ENCODE results near the gene CCT2. TPM values are rescaled to one million over a fixed set of nuclear protein-coding genes. Genes with fewer than 3 reads are reported as not detected.

The CCT2 gene
- polyA plus RNA-seq, 2 donors: 50.5 to 96.1 TPM

DNA sequence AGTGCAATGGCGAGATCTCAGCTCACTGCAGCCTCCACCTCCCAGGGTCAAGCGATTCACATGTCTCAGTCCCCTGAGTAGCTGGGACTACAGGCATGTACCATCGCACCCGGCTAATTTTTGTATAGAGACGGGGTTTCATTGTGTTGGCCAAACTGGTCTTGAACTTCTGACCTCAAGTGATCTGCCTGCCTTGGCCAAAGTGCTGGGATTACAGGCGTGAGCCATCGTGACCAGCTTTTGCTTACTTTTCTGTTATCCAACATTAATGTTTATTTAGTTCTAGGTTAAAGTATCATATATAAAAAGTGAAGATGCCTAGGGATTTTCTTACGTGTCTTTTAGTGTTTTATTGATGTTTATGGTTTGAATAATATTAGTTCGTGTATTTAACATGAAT is 28.9 kb upstream of the CCT2 start:
- H3K4me1 ChIP-seq (ENCODE audit: control insufficient read depth in 2 of 2, insufficient read depth in 2 of 2, low read length in 1 of 2): no peaks in the 10 kb centered on the region
- H3K9me3 ChIP-seq (ENCODE audit: control insufficient read depth in 2 of 2, insufficient read depth in 1 of 2, low read depth in 1 of 2, low read length in 1 of 2): no peaks in the 10 kb centered on the region
- no peaks in the 10 kb centered on the region for H3K36me3 ChIP-seq (ENCODE audit: control insufficient read depth in 2 of 2, insufficient read depth in 2 of 2, low read length in 1 of 2)
- no peaks in the 10 kb centered on the region for H3K27me3 ChIP-seq (ENCODE audit: control insufficient read depth in 1 of 2, insufficient read depth in 2 of 2, low read length in 2 of 2)
- H3K27ac ChIP-seq (ENCODE audit: low read depth in 2 of 2, low read length in 1 of 2): no peak overlapping the region
- WGBS, 2 donors: 82 to 85% methylated on average over 9 of the region's 9 CpGs
- H3K4me3 ChIP-seq (ENCODE audit: low read depth in 1 of 2, low read length in 2 of 2): no peak overlapping the region

DNA sequence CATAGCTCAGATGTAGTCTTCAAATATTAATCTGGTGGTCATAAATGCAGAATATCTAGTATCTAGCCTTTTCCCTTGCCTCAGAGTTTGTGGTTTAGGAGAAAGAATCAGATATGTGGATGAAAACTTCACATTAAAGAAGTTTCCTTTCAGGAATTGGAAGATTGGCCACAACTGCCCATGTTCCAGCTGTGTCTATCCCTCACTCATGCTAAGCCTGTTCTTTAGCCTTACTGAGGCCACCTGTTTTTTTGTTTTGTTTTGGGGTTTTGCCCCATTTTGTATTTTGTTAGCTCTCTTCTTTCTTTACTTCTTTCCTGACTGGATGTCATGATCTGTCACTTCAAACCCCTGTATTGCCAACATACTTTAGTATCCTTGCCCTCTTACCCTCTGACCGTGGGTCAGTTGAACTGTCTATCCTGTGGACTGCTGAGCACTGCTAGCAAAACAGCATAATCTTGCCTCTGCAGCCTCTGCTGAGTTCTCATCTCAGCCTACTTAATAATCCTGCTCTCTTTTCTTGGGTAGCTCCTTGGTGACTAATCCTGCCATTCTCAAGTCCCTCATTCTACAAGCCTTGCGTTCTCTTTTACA is 22.0 kb upstream of the CCT2 start:
- no peak overlapping the region for H3K4me3 ChIP-seq (ENCODE audit: low read depth in 1 of 2, low read length in 2 of 2)
- peaks cover 2% of the 10 kb centered on the region in 2 donors for H3K36me3 ChIP-seq (ENCODE audit: control insufficient read depth in 2 of 2, insufficient read depth in 2 of 2, low read length in 1 of 2)
- H3K4me1 ChIP-seq (ENCODE audit: control insufficient read depth in 2 of 2, insufficient read depth in 2 of 2, low read length in 1 of 2): no peaks in the 10 kb centered on the region
- H3K27ac ChIP-seq (ENCODE audit: low read depth in 2 of 2, low read length in 1 of 2): no peak overlapping the region
- WGBS, 2 donors: 92 to 95% methylated on average over 2 of the region's 2 CpGs
- no peaks in the 10 kb centered on the region for H3K27me3 ChIP-seq (ENCODE audit: control insufficient read depth in 1 of 2, insufficient read depth in 2 of 2, low read length in 2 of 2)
- H3K9me3 ChIP-seq (ENCODE audit: control insufficient read depth in 2 of 2, insufficient read depth in 1 of 2, low read depth in 1 of 2, low read length in 1 of 2): no peaks in the 10 kb centered on the region

DNA sequence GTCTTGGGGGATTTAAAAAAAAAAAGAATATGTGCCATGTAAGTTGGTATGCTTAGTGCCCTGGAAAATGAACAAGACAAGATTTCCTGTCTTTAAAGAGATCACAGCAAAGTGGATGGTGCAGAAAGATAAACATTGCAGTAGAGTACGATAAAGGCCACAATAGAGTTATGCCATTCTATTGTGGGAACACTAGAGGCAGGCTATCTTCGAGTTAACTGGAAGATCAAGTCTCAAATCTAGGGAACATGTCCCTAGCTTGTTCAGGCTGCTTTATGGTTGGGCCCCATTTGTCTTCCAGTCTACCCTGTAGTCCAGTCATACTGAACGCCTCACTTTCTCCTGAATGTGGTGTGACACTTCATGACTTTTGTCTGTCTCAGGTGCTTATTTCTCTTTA is 18.7 kb upstream of the CCT2 start:
- H3K36me3 ChIP-seq (ENCODE audit: control insufficient read depth in 2 of 2, insufficient read depth in 2 of 2, low read length in 1 of 2): peaks cover 2% of the 10 kb centered on the region in 2 donors

DNA sequence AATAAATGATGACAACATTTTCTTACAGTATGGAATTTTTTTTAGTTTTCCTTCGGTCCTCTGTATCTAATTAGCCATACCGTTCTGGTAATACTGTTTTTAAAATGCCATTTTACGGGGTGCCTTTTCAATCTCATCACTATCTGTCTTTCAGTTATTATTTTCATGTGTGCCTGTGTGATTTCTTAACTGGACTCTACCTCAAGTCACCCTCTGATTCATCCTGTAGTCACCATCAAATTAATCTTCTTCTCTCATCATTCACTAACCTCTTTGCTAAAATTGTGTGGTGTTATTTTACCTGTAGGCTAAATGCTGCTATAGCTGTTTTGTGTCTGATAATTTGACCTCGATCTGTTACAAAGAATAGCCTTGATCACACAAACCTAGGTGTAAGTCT is 16.0 kb upstream of the CCT2 start:
- Histone ChIP-seq H3K27ac (ENCODE audit: low read depth in 2 of 2, low read length in 1 of 2) (no peak overlapping the region), H3K4me3 (ENCODE audit: low read depth in 1 of 2, low read length in 2 of 2) (no peak overlapping the region), H3K27me3 (ENCODE audit: control insufficient read depth in 1 of 2, insufficient read depth in 2 of 2, low read length in 2 of 2) (no peaks in the 10 kb centered on the region), H3K4me1 (ENCODE audit: control insufficient read depth in 2 of 2, insufficient read depth in 2 of 2, low read length in 1 of 2) (no peaks in the 10 kb centered on the region), H3K36me3 (ENCODE audit: control insufficient read depth in 2 of 2, insufficient read depth in 2 of 2, low read length in 1 of 2) (peaks cover 3 to 4% of the 10 kb centered on the region in 2 donors), H3K9me3 (ENCODE audit: control insufficient read depth in 2 of 2, insufficient read depth in 1 of 2, low read depth in 1 of 2, low read length in 1 of 2) (no peaks in the 10 kb centered on the region)
- 65 to 73% methylated on average over 4 of the region's 4 CpGs for WGBS, 2 donors

More for the DNA sequence above, 18.7 kb upstream of the CCT2 start:
- 75 to 80% methylated on average over 3 of the region's 3 CpGs for WGBS, 2 donors
- no peaks in the 10 kb centered on the region for H3K9me3 ChIP-seq (ENCODE audit: control insufficient read depth in 2 of 2, insufficient read depth in 1 of 2, low read depth in 1 of 2, low read length in 1 of 2)
- H3K4me1 ChIP-seq (ENCODE audit: control insufficient read depth in 2 of 2, insufficient read depth in 2 of 2, low read length in 1 of 2): no peaks in the 10 kb centered on the region
- no peak overlapping the region for H3K27ac ChIP-seq (ENCODE audit: low read depth in 2 of 2, low read length in 1 of 2)
- no peaks in the 10 kb centered on the region for H3K27me3 ChIP-seq (ENCODE audit: control insufficient read depth in 1 of 2, insufficient read depth in 2 of 2, low read length in 2 of 2)
- no peak overlapping the region for H3K4me3 ChIP-seq (ENCODE audit: low read depth in 1 of 2, low read length in 2 of 2)

DNA sequence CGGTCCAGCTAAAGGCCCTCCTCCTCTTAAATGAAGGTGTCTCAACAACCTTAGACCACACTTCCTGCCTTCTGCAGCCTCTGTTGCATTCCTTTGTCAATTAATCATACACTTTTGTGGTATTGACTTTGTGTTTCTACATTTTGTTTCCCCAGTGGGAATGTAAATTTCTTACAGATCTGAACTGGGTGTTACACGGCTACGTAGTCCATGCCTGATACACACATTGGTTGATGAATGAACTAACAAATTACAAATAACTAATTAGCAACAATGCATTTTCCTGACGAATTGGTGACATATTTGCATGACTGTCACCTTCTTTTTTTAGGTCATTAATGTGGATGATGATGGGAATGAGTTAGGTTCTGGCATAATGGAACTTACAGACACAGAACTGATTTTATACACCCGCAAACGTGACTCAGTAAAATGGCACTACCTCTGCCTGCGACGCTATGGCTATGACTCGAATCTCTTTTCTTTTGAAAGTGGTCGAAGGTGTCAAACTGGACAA is 15.2 kb upstream of the CCT2 start:
- Histone ChIP-seq H3K4me1 (ENCODE audit: control insufficient read depth in 2 of 2, insufficient read depth in 2 of 2, low read length in 1 of 2) (no peaks in the 10 kb centered on the region), H3K27me3 (ENCODE audit: control insufficient read depth in 1 of 2, insufficient read depth in 2 of 2, low read length in 2 of 2) (no peaks in the 10 kb centered on the region), H3K9me3 (ENCODE audit: control insufficient read depth in 2 of 2, insufficient read depth in 1 of 2, low read depth in 1 of 2, low read length in 1 of 2) (no peaks in the 10 kb centered on the region), H3K27ac (ENCODE audit: low read depth in 2 of 2, low read length in 1 of 2) (no peak overlapping the region), H3K4me3 (ENCODE audit: low read depth in 1 of 2, low read length in 2 of 2) (no peak overlapping the region), H3K36me3 (ENCODE audit: control insufficient read depth in 2 of 2, insufficient read depth in 2 of 2, low read length in 1 of 2) (peaks cover 5 to 7% of the 10 kb centered on the region in 2 donors)
- 89 to 94% methylated on average over 10 of the region's 10 CpGs for WGBS, 2 donors

DNA sequence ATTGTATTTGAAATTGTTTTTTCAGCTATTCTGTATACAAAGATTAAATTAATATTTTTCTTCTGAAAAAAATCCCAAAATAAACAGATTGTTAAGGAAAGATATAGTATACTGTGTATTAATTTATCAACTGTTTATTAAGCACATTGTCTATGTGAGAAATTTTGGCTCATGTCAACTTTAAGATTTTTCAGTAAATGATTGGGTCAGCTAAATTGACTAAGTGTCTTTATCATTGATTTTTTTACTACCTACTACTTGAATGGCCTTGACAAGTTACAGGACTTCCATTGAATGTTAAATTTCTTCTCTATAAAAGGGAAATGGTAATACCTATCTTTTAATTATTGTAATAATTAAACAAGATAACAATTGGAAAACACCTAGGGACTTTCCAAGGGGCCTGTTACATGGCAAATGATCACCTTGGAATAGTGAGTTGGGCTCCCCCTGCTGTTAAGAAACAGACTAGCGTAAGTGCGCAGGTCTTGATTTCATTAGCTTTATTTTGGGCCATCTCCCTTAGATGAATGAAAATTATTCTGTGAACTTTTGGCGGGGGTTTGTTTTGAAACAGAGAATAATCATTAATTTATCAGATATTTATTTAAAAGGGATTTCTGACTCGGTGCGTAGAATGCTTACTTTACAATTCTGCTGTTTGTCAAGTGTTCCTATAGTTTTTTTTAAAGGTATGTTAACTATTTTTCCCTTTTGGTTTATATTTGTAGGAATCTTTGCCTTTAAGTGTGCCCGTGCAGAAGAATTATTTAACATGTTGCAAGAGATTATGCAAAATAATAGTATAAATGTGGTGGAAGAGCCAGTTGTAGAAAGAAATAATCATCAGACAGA is 14.5 kb upstream of the CCT2 start:
- Histone ChIP-seq H3K27ac (ENCODE audit: low read depth in 2 of 2, low read length in 1 of 2) (no peak overlapping the region), H3K9me3 (ENCODE audit: control insufficient read depth in 2 of 2, insufficient read depth in 1 of 2, low read depth in 1 of 2, low read length in 1 of 2) (no peaks in the 10 kb centered on the region), H3K36me3 (ENCODE audit: control insufficient read depth in 2 of 2, insufficient read depth in 2 of 2, low read length in 1 of 2) (peaks cover 7 to 8% of the 10 kb centered on the region in 2 donors), H3K4me1 (ENCODE audit: control insufficient read depth in 2 of 2, insufficient read depth in 2 of 2, low read length in 1 of 2) (no peaks in the 10 kb centered on the region), H3K4me3 (ENCODE audit: low read depth in 1 of 2, low read length in 2 of 2) (no peak overlapping the region), H3K27me3 (ENCODE audit: control insufficient read depth in 1 of 2, insufficient read depth in 2 of 2, low read length in 2 of 2) (no peaks in the 10 kb centered on the region)
- WGBS, 2 donors: 36 to 41% methylated on average over 6 of the region's 6 CpGs

DNA sequence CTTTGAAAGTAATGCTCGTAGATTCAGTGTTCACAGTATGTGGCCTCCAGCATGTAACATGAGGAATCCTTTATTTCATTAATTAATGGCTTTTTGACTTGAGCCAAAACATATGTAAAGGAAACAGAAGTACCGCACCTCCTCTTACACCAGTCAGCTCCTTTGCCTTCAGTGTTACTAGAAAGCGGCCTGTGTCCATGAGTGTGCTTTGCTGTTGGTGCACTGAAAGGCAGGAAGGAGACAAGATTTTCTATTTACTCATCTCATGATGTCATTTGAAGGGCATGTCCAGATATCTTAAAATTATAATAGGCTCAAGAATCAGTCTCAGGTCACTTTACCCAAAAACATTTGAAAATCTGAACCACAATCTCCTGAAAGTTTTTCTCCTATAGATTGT is 9.9 kb upstream of the CCT2 start:
- WGBS, 2 donors: 92 to 95% methylated on average over 3 of the region's 3 CpGs
- Histone ChIP-seq H3K36me3 (ENCODE audit: control insufficient read depth in 2 of 2, insufficient read depth in 2 of 2, low read length in 1 of 2) (peaks cover 8 to 9% of the 10 kb centered on the region in 2 donors), H3K4me3 (ENCODE audit: low read depth in 1 of 2, low read length in 2 of 2) (no peak overlapping the region)

DNA sequence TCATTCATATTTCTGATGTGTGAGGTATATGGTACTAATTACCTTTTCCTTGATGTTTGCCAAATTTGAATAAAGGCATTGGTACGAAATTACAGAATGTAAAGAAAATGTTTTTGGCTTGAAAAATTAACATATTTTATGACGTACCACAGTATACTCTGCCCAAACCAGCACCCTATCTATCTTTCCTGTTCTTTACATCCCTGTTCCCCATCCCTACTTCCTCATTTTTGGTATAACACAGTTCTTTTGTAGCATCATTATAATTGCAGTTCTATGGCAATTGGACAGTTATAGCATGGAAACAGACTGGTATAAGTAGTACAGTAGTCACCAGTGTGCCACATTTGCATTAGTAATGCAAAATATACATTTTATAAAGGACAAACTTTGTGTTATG is 7.0 kb upstream of the CCT2 start:
- 77 to 92% methylated on average over 2 of the region's 2 CpGs for WGBS, 2 donors
- no peak overlapping the region for H3K4me3 ChIP-seq (ENCODE audit: low read depth in 1 of 2, low read length in 2 of 2)
- H3K36me3 ChIP-seq (ENCODE audit: control insufficient read depth in 2 of 2, insufficient read depth in 2 of 2, low read length in 1 of 2): peaks cover 6 to 8% of the 10 kb centered on the region in 2 donors
- H3K9me3 ChIP-seq (ENCODE audit: control insufficient read depth in 2 of 2, insufficient read depth in 1 of 2, low read depth in 1 of 2, low read length in 1 of 2): no peaks in the 10 kb centered on the region
- no peaks in the 10 kb centered on the region for H3K27me3 ChIP-seq (ENCODE audit: control insufficient read depth in 1 of 2, insufficient read depth in 2 of 2, low read length in 2 of 2)
- H3K27ac ChIP-seq (ENCODE audit: low read depth in 2 of 2, low read length in 1 of 2): no peak overlapping the region
- no peaks in the 10 kb centered on the region for H3K4me1 ChIP-seq (ENCODE audit: control insufficient read depth in 2 of 2, insufficient read depth in 2 of 2, low read length in 1 of 2)

More for the DNA sequence above, 9.9 kb upstream of the CCT2 start:
- H3K9me3 ChIP-seq (ENCODE audit: control insufficient read depth in 2 of 2, insufficient read depth in 1 of 2, low read depth in 1 of 2, low read length in 1 of 2): no peaks in the 10 kb centered on the region
- no peaks in the 10 kb centered on the region for H3K4me1 ChIP-seq (ENCODE audit: control insufficient read depth in 2 of 2, insufficient read depth in 2 of 2, low read length in 1 of 2)
- H3K27me3 ChIP-seq (ENCODE audit: control insufficient read depth in 1 of 2, insufficient read depth in 2 of 2, low read length in 2 of 2): no peaks in the 10 kb centered on the region
- H3K27ac ChIP-seq (ENCODE audit: low read depth in 2 of 2, low read length in 1 of 2): no peak overlapping the region

DNA sequence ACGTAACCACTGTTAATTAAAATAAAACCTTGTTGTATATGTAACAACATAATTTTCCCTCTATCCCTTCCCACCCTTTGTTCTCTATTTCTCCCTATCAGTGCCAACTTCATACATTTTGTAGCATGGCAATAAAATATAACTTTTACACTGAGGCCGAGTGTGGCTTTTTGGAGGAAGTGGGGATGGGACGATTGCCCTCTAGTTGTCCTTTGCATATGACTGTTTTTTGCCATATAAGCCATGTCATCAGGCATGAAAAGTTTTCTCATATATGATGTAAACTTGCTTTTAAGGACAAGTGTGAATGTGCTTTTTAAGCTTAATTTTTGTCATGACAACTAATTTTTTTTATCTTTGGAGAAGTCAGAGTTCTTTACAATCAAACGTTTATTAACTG is 6.2 kb upstream of the CCT2 start:
- H3K4me3 ChIP-seq (ENCODE audit: low read depth in 1 of 2, low read length in 2 of 2): no peak overlapping the region
- H3K36me3 ChIP-seq (ENCODE audit: control insufficient read depth in 2 of 2, insufficient read depth in 2 of 2, low read length in 1 of 2): peaks cover 6% of the 10 kb centered on the region in 2 donors
- no peaks in the 10 kb centered on the region for H3K4me1 ChIP-seq (ENCODE audit: control insufficient read depth in 2 of 2, insufficient read depth in 2 of 2, low read length in 1 of 2)
- H3K9me3 ChIP-seq (ENCODE audit: control insufficient read depth in 2 of 2, insufficient read depth in 1 of 2, low read depth in 1 of 2, low read length in 1 of 2): no peaks in the 10 kb centered on the region
- no peaks in the 10 kb centered on the region for H3K27me3 ChIP-seq (ENCODE audit: control insufficient read depth in 1 of 2, insufficient read depth in 2 of 2, low read length in 2 of 2)
- H3K27ac ChIP-seq (ENCODE audit: low read depth in 2 of 2, low read length in 1 of 2): no peak overlapping the region
- WGBS, 2 donors: 78 to 83% methylated on average over 4 of the region's 4 CpGs
